GM10248 (cell line): ENCODE data around the gene MBD3.

ENCODE experiments used
- CTCF ChIA-PET: fragments of 300-600 bp; sonication (Branson Sonifier 250); formaldehyde crosslinking; extraction: SDS; loops from one replicate; lab custom pipeline; 2021; ENCODE audit warnings: antibody characterized with exemption; lab: Yijun Ruan, JAX
- POLR2A ChIA-PET: fragments of 350-650 bp; sonication (Branson Sonifier 250); formaldehyde crosslinking; extraction: SDS; loops from one replicate; lab custom pipeline; 2020; ENCODE audit warnings: antibody characterized with exemption; lab: Yijun Ruan, JAX
- DNase-seq: peaks from one replicate; pipeline ENCODE4 v3.0.0; 2012; ENCODE audit errors: extremely low spot score
- CTCF ChIP-seq: IDR thresholded peaks from 2 replicates; pipeline ENCODE4 v1.5.1; 2012; ENCODE audit warnings: mild to moderate bottlenecking, low read depth; ENCODE audit errors: extremely low read depth, missing control alignments, control extremely low read depth

The MBD3 gene

GRCh38 chr19:1615156-1615765 is 22.6 kb upstream of the MBD3 start:
- DNase-seq: no peak
- CTCF ChIA-PET: no interaction called here
- no peak for TF ChIP-seq CTCF
- POLR2A ChIA-PET: no interaction called here

DNA sequence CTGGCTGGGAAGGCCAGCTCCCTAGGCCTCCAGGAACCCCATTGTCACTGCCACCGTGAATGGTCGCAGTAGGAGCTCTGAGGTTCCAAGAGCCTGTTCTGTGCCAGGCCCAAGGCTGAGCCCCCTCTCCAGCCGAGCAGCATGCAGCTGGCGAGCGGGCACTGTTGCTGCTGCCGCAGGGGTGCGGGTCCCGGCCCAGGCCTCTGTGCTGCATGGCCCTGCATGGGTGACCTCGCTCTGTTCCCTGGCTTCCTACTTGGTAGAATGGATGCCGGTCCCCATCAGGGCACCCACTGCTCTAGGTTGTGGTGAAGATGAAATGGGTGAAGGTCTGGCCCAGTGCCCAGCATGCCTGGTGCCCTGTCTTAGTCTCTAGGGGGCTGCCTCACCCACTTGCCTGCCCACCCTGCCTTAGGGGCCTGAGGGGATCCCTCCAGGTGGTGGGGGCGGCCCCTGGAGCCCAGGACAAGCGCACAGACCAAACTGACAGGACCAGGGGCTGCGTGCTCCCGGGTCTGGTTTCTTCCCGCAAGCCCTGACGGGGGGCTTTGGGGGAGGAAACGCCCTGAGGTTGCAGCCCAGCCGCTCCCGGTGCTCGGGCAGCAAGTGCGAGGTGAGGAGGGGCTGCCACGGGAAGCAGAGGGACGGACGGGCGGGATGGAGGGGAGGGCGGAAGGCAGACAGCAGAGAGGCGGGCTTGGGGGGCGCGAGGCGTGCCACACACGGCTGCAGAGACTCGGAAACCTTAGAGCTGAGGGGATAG is 21.3 kb upstream of the MBD3 start:
- TF ChIP-seq CTCF: no peak
- CTCF ChIA-PET: interaction anchor here (3.3 kb wide), 1 partner anchor 58 kb away, joined by 10 read pairs; no protein-coding TSS in a partner anchor
- no peak for DNase-seq

GRCh38 chr19:1613146-1613545 is 20.5 kb upstream of the MBD3 start:
- no peak for TF ChIP-seq CTCF
- ChIA-PET CTCF (interaction anchor here (1.1 to 3.3 kb wide), 2 partner anchors 12 to 59 kb away, joined by 3 to 10 read pairs; no protein-coding TSS in a partner anchor), POLR2A (no interaction called here)
- DNase-seq: no peak

More for the DNA sequence above, 21.3 kb upstream of the MBD3 start:
- POLR2A ChIA-PET: interaction anchor here (0.5 kb wide), 1 partner anchor 675 kb away, joined by 5 read pairs; no protein-coding TSS in a partner anchor

- CTCF ChIA-PET: interaction anchor here (1.1 to 3.3 kb wide), 3 partner anchors 13 to 60 kb away, joined by 3 to 10 read pairs (median 3); no protein-coding TSS in a partner anchor
- no peak for TF ChIP-seq CTCF
- POLR2A ChIA-PET: no interaction called here
- DNase-seq: no peak
These were observed 19.7 kb upstream of the MBD3 start for GRCh38 chr19:1612114-1613086.

DNA sequence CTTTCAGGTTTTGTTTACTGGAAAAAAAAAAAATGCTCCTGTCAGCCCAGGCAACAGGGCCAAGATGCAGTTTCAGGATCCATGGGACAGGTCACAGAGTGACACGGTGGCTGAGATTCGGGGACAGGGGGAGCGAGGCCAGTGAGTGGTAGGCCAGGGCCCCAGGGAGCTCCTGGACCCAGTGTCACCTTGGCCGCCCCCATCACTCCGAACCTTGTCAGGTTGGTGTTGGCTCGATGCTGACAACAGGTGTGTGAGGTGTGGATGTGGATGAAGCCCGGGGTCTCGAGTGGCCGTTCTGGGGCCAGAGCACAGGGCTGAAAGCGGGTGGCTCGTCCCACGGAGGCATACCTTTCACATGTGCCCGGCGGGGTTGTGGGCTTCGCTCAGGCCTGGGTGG is 18.7 kb upstream of the MBD3 start:
- POLR2A ChIA-PET: no interaction called here
- DNase-seq: no peak
- TF ChIP-seq CTCF: no peak
- CTCF ChIA-PET: interaction anchor here (1.2 to 3.3 kb wide), 2 partner anchors 21 to 61 kb away, joined by 3 to 10 read pairs; no protein-coding TSS in a partner anchor

GRCh38 chr19:1610579-1610978 is 17.9 kb upstream of the MBD3 start:
- no peak for TF ChIP-seq CTCF
- POLR2A ChIA-PET: no interaction called here
- CTCF ChIA-PET: no interaction called here
- no peak for DNase-seq
